ENCODE measurements around the gene GPX1.
"Not testable (repeated sequence)": the region's sequence is repeated elsewhere in the genome, so short reads cannot be mapped to it uniquely, and the experiment has no call there.

Gene GPX1

GRCh38 chr3:49357443-49358216 lies 523 bp downstream of the GPX1 start:
- DNase-seq, result peak; percentile 12

DNA sequence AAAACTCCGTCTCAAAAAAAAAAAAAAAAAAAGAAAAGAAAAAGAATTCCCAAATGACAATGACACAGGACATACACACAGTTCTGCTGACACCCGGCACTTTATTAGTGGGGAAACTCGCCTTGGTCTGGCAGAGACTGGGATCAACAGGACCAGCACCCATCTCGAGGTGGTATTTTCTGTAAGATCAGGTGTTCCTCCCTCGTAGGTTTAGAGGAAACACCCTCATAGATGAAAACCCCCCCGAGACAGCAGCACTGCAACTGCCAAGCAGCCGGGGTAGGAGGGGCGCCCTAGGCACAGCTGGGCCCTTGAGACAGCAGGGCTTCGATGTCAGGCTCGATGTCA lies 1.1 kb downstream of the GPX1 start:
- DNase-seq, result not testable (repeated sequence)

GRCh38 chr3:49352890-49353421 lies 5.2 kb downstream of the GPX1 start:
- DNase-seq, result no peak

GRCh38 chr3:49352281-49352680 lies 5.9 kb downstream of the GPX1 start:
- no peak for DNase-seq

GRCh38 chr3:49351521-49352011 lies 6.6 kb downstream of the GPX1 start:
- DNase-seq, result no peak

- DNase-seq, result no peak
Measured at GRCh38 chr3:49349348-49350114, 8.6 kb downstream of the GPX1 start.

GRCh38 chr3:49348361-49348760 lies 9.8 kb downstream of the GPX1 start:
- not testable (repeated sequence) for DNase-seq

- no peak for DNase-seq
Measured at GRCh38 chr3:49346797-49347251, 11.3 kb downstream of the GPX1 start.

DNA sequence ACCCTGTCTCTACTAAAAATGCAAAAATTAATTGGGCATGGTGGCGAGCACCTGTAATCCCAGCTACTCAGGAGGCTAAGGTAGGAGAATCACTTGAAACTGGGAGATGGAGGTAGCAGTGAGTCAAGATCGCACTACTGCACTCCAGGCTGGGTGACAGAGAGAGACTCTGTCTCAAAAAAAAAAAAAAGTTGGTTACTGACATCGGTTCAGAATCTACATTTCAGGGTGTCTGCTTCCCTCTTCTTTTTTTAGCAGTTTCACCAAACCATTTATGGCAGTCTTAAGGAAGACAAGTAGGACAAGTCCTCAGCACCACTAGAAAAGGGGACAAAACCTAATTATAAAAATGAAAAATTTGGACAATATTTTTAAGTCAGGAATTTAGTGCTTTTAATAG lies 15.0 kb downstream of the GPX1 start:
- no peak for DNase-seq

- DNase-seq, result no peak
Measured at GRCh38 chr3:49341996-49342395, 16.2 kb downstream of the GPX1 start.

DNA sequence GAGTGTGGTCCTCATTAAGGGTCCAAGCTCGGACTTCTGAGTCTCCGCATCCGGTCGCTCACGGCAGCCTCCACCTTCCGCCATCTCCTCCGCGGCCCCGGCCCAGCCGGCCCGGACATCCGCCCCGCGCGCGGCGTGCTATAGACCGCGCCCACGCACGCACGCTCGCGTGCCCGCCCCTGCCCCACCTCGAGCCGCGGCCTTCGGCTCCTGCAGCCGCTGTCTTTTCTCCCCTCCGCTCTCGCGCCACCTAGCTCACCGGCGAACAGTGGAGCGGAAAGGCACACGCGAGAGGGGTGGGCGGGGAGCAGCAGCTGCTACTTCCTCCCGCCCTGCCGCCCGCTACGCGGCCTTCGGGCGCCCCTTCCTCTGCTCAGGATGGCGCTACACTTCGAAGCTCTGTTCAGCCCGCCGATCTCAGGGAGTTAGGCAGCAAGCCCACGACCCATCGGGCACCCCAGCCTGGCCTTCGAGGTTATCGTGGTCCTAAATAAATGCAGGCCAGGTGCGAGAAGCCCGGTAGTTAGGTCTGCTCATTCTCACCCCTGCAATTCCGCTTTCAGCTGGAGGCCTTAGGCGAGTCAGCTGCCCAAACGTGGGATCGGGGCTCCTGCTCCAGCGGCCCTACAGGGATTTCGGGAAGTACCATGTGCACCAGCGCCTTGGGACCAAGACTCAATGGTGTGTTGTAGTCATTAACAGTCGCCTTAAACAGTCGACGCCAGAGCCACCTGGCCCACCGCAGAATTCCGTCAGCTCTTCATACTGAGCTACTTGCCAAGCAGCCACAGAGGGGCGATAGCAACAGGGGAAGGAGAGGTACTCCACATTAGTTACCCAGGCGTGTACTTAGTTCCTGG lies 18.0 kb downstream of the GPX1 start, which contains the start of gene USP4:
Gene USP4, minus strand, starts transcription at position 113 of the 860 bp plus-strand sequence. Its CDS starts 29 bp downstream, at position 84.
- DNase-seq, result peak; percentile 87

- peak; percentile 34 for DNase-seq
Measured at GRCh38 chr3:49339581-49339940, 18.6 kb downstream of the GPX1 start.

DNA sequence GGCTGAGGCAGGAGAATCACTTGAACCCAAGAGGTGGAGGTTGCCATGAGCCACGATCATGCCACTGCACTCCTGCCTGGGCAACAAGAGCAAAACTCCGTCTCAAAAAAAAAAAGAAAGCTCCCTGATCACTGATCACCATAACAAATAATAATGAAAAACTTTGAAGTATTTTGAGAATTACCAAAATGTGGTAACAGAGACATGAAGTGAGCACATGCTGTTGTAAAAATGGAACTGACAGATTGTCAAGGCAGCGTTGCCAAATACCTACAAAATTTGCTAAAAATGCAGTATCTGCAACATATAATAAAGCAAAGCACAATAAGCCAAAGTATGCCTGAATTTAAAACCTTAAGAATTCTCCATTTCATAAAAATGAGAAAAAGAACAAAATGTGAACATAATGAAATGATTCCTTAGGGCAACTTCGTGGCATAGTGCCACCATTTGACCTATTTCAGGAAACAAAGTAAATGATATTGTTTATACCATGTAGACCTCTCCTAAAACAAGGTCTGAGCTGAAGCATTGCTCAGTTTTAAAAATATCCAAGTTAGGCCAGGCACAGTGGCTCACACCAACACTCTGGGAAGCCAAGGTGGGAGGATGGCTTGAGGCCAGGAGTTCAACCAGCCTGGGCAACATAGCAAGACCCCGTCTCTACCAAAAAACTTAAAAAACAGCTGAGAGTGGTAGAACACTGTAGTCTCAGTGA lies 24.1 kb downstream of the GPX1 start:
- no peak for DNase-seq

DNA sequence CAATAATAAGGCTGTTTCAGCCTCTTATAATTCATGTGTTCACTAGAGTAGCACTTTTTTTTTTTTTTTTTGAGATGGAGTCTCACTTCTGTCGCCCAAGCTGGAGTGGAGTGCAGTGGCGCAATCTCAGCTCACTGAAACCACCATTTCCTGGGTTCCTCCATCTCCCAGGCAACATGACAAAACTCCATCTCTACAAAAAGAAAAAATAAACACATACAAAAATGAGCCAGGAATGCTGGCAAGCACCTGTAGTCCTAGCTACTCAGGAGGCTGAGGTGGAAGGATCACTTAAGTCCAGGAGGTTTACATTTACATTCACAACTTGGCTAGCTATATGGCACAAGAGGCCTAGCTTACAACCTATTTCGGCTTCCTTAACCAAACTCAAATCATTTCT lies 25.1 kb downstream of the GPX1 start:
- DNase-seq, result no peak

GRCh38 chr3:49329186-49329585 lies 29.0 kb downstream of the GPX1 start:
- no peak for DNase-seq

DNA sequence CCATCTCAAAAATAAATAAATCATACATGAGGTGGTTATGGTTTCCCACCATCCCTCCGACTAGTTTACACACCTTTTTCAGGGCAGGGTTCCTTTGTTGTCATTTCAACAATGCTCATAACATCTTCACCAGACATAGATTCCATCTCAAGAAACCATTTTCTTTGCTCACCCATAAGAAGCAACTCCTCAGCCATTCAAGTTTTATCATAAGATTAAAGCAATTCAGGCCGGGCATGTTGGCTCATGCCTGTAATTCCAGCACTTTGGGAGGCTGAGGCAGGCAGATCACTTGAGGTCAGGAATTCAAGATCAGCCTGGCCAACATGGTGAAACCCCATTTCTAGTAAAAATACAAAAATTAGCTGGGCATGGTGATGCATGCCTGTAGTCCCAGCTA lies 29.8 kb downstream of the GPX1 start:
- not testable (repeated sequence) for DNase-seq

GRCh38 chr3:49327485-49327884 lies 30.7 kb downstream of the GPX1 start:
- DNase-seq, result no peak

GRCh38 chr3:49324768-49325167 lies 33.4 kb downstream of the GPX1 start:
- DNase-seq, result no peak

DNA sequence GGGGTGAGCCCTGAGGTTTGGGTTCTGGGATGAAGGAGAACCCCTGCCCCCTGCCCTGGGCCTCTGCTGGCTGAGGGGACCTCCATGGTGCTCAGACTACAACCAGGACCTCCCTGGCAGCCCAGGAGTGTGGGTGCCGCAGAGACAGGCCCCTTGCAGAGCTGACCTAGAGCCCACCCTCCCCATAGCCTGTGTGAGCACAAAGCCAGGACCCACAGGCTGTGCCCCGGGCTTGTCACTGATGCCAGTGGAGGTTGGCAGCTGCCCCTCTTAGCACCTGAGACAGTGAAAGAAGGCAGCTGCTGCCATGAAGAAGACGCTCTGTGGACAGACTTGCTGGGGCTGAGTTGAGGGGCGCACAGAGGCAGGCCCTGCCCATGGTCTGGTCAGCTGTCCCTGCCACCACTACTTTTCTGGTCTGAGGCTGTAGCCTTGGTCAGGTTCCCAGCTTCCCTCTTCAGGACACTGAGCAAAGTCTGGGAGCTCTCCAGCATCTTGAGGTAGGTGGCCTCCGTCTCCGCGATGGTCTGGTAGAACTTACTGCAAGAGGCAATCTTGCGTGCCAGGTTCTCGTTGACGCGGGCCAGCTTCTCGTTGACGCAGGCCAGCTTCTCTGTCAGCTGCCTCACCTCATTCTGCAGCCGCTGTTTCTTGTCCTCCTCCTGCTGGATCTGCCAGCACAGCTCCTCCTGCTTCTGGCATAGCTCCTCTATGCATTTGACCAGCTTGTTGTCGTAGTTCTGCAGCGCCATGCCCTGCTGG lies 41.3 kb downstream of the GPX1 start:
- no peak for DNase-seq

DNA sequence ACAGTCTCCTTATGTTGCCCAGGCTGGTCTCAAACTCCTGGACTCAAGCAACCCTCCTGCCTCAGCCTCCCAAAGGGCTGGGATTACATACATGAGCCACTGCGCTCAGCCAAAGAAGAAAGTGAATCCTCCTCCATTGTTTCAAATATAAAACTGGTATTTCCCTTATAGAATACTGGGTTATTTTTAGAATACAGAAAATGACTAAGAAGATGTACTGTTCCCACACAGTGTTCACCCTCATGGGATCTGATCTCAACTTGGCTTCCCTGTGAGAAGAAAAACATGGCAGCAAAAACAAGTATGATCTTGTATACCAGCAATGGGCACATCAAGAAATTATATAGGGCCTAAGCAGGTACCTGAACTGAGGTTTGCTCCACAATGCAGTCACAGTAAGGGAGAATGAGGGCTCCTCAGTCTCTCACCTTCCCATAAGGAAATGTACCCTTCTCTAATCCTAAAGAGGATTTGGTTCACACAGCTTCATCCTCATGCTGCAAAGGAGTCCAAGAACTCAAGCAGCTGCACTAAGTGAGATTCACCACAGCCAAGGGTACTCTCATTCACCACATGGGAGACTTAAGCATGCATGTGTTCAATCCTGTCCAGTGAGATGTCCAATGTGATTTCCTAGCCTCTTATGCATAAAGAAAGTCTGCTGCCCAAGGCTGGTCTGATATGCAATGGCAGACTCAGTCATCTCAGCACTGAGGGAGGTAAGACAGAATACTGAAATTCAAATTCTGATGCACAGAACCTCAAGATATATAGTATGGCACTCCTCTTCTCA lies 44.1 kb downstream of the GPX1 start:
- DNase-seq, result no peak

DNA sequence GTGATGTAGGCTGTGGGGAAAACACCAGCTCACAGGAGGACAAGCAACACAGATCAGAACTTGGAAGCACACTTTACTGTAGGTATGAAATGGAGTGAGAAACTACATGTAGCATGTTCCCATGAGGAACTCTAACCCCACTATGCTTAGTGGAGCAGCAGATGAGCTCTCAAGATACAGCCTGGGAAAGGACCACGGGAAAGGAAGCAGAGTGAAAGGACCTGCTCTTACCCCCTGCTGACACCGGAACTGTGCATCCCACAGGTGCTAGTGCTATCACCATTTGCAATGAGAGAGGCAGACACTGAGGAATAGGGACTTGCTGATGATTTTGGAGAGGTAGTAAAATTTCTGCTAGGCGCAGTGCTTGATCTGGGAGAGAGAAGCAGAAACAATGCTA lies 46.9 kb downstream of the GPX1 start:
- DNase-seq, result no peak

All from NCI-H1092 treated with DMSO at 0.1 percent for 48 hours (cell line).